GM18502 (cell line): ENCODE results near the gene MT1M.
"Not testable (repeated sequence)": the region's sequence is repeated elsewhere in the genome, so short reads cannot be mapped to it uniquely, and the experiment has no call there.

Experiments
- ATAC-seq: cut with Tn5 transposase; IDR thresholded peaks from one replicate; pipeline ENCODE4 v1.9.1; 2021; ENCODE audit warnings: mild to moderate bottlenecking; ENCODE audit not compliant: unreplicated experiment, poor library complexity

The MT1M gene

DNA sequence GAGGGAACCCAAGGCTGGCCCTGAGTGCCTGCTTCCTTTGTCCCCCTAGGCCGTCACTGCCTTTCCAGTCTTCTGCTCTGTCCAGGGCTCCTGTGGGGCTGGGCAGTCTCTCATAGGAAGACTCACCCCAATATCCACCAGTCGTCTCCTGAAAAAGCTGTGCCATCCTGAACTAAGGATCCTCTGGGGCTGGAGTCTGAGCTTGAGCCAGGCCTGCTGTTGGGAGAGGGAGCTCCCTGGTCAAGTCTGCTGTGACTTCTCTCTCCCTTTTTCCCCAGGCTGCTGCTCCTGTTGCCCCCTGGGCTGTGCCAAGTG lies 38.1 kb downstream of the MT1M start:
- ATAC-seq = no peak

DNA sequence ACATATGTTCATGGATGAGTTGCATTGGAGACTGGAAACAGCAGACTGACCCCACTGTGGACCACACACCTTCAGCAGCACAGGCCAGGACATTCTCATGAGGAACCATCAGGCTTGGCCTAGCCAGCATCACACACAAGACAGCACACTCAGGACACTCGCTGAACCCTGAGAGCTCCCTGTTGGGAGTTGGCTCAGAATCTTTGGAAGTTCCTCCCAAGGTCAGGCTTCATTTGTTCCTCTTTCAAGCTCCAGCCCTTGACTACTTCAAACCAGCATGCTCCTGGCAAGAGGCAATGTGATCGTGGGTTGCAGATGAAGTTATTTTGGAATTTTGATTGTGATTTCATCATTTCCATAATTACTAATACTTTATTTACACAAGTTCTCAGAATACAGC lies 39.2 kb downstream of the MT1M start:
- not testable (repeated sequence) for ATAC-seq

DNA sequence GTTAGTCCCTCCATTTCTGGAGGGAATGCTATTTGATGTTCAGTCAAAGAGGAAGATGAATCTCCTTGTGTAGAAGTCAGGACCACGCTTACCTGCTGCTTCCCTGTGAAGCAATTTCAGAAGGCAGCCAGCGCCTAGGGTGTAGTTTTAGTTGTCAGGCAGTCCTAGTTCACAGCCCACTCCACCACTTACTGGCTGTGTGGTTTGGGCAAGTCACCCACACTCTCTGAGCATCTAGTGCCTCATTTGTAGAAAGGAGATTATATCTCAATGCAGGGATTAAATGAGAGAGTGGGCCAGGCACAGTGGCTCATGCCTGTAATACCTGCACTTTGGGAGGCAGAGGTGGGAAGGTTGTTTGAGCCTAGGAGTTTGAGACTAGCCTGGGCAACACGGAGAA lies 39.7 kb downstream of the MT1M start:
- not testable (repeated sequence) for ATAC-seq

- ATAC-seq = no peak
Measured at GRCh38 chr16:56672761-56673536, 40.5 kb downstream of the MT1M start.

DNA sequence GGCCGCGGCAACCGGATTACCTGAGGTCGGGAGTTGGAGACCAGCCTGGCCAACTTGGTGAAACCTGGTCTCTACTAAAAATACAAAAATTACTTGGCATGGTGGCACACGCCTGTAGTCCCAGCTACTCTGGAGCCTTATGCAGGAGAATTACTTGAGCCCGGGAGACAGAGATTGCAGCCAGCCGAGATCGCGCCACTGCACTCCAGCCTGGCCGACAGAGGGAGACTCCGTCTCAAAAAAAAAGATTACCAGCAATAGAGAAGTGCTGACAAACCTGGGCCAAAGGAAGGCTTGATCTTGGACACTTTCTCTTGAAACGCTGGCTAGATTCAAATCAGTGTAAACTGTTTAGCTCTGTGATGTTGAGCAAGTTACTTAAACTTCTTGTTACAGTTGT lies 41.5 kb downstream of the MT1M start:
- no peak for ATAC-seq

GRCh38 chr16:56674570-56674969 lies 42.1 kb downstream of the MT1M start:
- not testable (repeated sequence) for ATAC-seq

- no peak for ATAC-seq
Measured at GRCh38 chr16:56675685-56676210, 43.3 kb downstream of the MT1M start.

GRCh38 chr16:56677474-56677873 lies 45.0 kb downstream of the MT1M start:
- no peak for ATAC-seq

GRCh38 chr16:56679078-56679730 lies 46.7 kb downstream of the MT1M start:
- ATAC-seq = no peak

DNA sequence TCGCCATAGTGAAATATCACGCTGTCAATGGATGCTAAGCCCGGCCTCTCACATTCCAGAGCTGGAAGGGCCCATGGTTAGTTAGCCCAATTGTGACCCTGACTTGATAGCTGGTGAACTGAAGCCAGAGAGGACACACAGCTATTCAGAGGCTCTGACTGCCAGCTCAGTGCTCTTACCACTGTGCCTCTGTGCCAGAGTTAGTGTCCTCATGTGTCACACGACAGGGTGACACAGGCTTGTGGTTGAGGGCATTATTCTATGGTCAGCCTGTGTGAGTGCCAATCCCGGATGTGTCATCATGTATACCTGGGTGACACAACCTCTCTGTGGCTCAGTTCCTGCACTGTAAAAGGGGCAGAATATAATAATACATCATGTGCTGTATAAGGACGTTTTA lies 47.4 kb downstream of the MT1M start:
- no peak for ATAC-seq

DNA sequence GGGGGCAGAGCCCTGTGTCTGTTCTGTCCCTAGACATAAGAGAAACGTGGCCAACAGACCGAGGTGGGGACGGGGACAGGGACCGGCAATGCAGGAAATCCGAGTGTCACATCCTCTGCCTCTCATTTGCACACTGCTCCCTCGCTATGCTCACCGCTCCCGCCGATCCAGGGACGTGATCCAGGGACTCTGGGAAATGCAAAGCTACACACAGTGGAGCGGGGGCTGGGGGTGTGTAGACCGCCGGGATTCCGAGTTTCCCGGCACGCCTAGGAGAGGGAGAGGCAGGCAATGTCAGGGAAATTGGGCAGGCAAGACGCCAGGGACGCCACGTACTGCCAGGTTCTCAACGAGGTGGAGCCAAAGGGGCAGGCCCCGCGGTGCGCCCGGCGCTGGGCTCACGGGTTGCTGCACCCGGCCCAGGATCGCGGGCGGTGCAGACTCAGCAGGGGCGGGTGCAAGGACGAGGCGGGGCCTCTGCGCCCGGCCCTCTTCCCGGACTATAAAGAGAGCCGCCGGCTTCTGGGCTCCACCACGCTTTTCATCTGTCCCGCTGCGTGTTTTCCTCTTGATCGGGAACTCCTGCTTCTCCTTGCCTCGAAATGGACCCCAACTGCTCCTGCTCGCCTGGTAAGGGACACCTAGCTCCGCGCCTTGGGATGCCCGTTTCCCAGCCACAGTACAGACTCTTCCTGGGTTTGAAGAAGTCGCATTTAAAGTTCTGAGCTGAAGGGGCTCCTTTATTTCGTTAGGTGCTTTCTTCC lies 49.7 kb downstream of the MT1M start, which contains the start of gene MT1X:
MT1X (plus strand) TSS at position 532 of the 764 bp plus-strand sequence; CDS start at position 603, 71 bp downstream.
- peak; percentile 99 for ATAC-seq

DNA sequence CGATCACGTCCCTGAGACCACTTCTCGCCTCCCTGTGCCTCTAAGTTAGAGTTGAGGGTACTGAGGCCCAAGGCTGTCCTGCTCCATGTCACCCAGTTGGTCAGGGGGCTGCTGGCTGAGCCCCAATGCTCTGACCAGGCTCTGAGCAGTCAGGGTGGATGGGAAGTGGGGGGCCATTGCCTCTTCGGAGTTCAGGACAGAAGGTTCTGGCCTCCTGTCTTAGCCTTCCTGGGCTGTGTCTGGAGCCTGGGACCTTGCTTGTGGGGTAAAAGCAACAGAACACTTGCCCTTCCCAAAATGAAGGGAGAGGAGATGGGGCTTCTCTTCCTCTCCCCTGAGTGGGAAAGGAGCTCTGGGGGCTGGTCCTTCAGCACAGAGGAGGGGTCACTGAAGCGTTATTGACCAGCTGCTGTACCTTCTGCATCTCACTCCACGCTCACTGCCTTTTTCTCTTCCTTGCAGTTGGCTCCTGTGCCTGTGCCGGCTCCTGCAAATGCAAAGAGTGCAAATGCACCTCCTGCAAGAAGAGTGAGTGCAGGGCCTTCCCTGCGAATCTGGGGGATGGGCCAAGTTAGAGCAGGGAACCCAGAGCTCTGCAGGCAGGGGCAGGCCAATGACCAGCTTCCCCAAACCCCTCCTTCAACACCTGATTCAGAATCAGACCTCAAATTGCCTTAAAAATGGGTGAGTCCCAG lies 50.4 kb downstream of the MT1M start:
- ATAC-seq = no peak
